H1 (cell line): ENCODE measurements around the gene GTPBP1. TPM values are rescaled to one million over a fixed set of nuclear protein-coding genes. Genes with fewer than 3 reads are reported as not detected.

Experiments
- CTCF ChIA-PET: fragments of 300-600 bp; sonication (Branson Sonifier 250); formaldehyde crosslinking; loops from one replicate; lab custom pipeline; 2021; ENCODE audit not compliant: partially characterized antibody; lab: Charles Lee
- POLR2A ChIA-PET: fragments of 300-600 bp; sonication (Branson Sonifier 250); formaldehyde crosslinking; loops from one replicate; lab custom pipeline; 2021; ENCODE audit warnings: inconsistent platforms; ENCODE audit not compliant: partially characterized antibody; lab: Charles Lee
- DNase-seq, 2 experiments: peaks; one replicate each; pipeline versions ENCODE4 v3.0.0 to v3.0.0-alpha.2; 2010 to 2022; ENCODE audit warnings: low spot score in 2 of 2, low read depth in 1 of 2, mixed read lengths in 1 of 2
- FAIRE-seq: peaks from 2 replicates; lab custom pipeline; 2011; peaks lifted over from hg19 to GRCh38; lab: Jason Lieb, UNC
- H2AFZ ChIP-seq: 2 replicates; pipeline ENCODE4 v1.8.1; 2012; ENCODE audit warnings: low read length, inconsistent platforms
- H2AK5ac ChIP-seq: 2 replicates; pipeline ENCODE4 v1.6.1; 2013; ENCODE audit warnings: low read depth, low read length
- H2BK120ac ChIP-seq: replicated peaks from 2 replicates; pipeline ENCODE3; 2013; ENCODE audit warnings: low read depth, low read length, inconsistent platforms
- H2BK12ac ChIP-seq: 2 replicates; pipeline ENCODE4 v1.6.1; 2013; ENCODE audit warnings: low read depth, low read length
- H2BK15ac ChIP-seq: 2 replicates; pipeline ENCODE4 v1.6.1; 2013; ENCODE audit warnings: low read length
- H2BK20ac ChIP-seq: 2 replicates; pipeline ENCODE4 v1.6.1; 2013; ENCODE audit warnings: low read length
- H2BK5ac ChIP-seq: 2 replicates; pipeline ENCODE4 v1.6.1; 2013; ENCODE audit warnings: low read depth, low read length
- H3K14ac ChIP-seq: 2 replicates; pipeline ENCODE4 v1.6.1; 2013; ENCODE audit warnings: inconsistent platforms; ENCODE audit not compliant: insufficient read length
- H3K18ac ChIP-seq: 2 replicates; pipeline ENCODE4 v1.6.1; 2013; ENCODE audit warnings: low read length; ENCODE audit errors: extremely low read depth
- H3K23ac ChIP-seq: 2 replicates; pipeline ENCODE4 v1.6.1; 2013; ENCODE audit warnings: inconsistent platforms; ENCODE audit not compliant: insufficient read length
- H3K23me2 ChIP-seq: 2 replicates; pipeline ENCODE4 v1.6.1; 2013; ENCODE audit warnings: low read depth, low read length
- H3K27ac ChIP-seq: 2 replicates; pipeline ENCODE4 v1.6.1; 2011; ENCODE audit warnings: low read depth, low read length, inconsistent platforms
- H3K27me3 ChIP-seq, 4 experiments: replicated peaks in 1 of 4; 1 replicate in 1 of 4; 2 replicates in 3 of 4; pipeline versions ENCODE4 v1.6.1 to v1.8.1; 2011 to 2013; ENCODE audit warnings: low read length in 3 of 4, mild to moderate bottlenecking in 3 of 4, inconsistent platforms in 2 of 4, mixed read lengths in 2 of 4, moderate library complexity in 1 of 4; ENCODE audit not compliant: control insufficient read depth in 3 of 4, insufficient read depth in 3 of 4; ENCODE audit errors: extremely low read depth in 1 of 4
- H3K36me3 ChIP-seq, 4 experiments: 2 replicates each; pipeline versions ENCODE4 v1.6.1 to v1.8.1; 2011 to 2013; ENCODE audit warnings: mild to moderate bottlenecking in 4 of 4, low read length in 3 of 4, moderate library complexity in 2 of 4, control low read depth in 1 of 4, inconsistent platforms in 1 of 4; ENCODE audit not compliant: insufficient read depth in 4 of 4, control insufficient read depth in 2 of 4
- H3K4ac ChIP-seq: replicated peaks from 2 replicates; pipeline ENCODE3; 2013; ENCODE audit warnings: low read length, low read depth, mixed read lengths, inconsistent platforms; ENCODE audit not compliant: insufficient read length
- H3K4me1 ChIP-seq, 4 experiments: replicated peaks in 1 of 4; 1 replicate in 1 of 4; 2 replicates in 3 of 4; pipeline versions ENCODE4 v1.6.1 to v1.8.1; 2011 to 2013; ENCODE audit warnings: low read length in 3 of 4, inconsistent platforms in 2 of 4, mixed read lengths in 1 of 4; ENCODE audit not compliant: insufficient read depth in 4 of 4, control insufficient read depth in 3 of 4
- H3K4me2 ChIP-seq, 2 experiments: 2 replicates each; pipeline versions ENCODE4 v1.6.1 to v1.8.1; 2011 to 2013; ENCODE audit warnings: low read depth in 2 of 2, low read length in 2 of 2, control low read depth in 1 of 2, inconsistent platforms in 1 of 2, mild to moderate bottlenecking in 1 of 2; ENCODE audit not compliant: insufficient read depth in 1 of 2
- H3K4me3 ChIP-seq, 4 experiments: fragments of 200-600, 300-600 bp in 1 of 4; sonication (generic), shearing (Covaris generic), sonication (Bioruptor Twin) in 1 of 4; 2 replicates each; pipeline versions ENCODE4 v1.5.1 to v1.8.1; 2011 to 2016; ENCODE audit warnings: low read length in 4 of 4, low read depth in 3 of 4, control low read depth in 2 of 4, inconsistent platforms in 2 of 4, mild to moderate bottlenecking in 2 of 4, mixed read lengths in 1 of 4, moderate library complexity in 1 of 4; ENCODE audit not compliant: insufficient read depth in 2 of 4; ENCODE audit errors: extremely low read depth in 1 of 4
- H3K56ac ChIP-seq: replicated peaks from 2 replicates; pipeline ENCODE3; 2013; ENCODE audit warnings: low read depth, mild to moderate bottlenecking, mixed read lengths, low read length, inconsistent platforms; ENCODE audit not compliant: insufficient read length
- H3K79me1 ChIP-seq: 2 replicates; pipeline ENCODE4 v1.6.1; 2013; ENCODE audit warnings: low read depth, low read length, control low read depth
- H3K79me2 ChIP-seq, 2 experiments: 2 replicates each; pipeline versions ENCODE4 v1.6.1 to v1.8.1; 2012 to 2013; ENCODE audit warnings: low read length in 2 of 2, mild to moderate bottlenecking in 2 of 2, inconsistent platforms in 1 of 2; ENCODE audit not compliant: insufficient read depth in 2 of 2, control insufficient read depth in 1 of 2
- H3K9ac ChIP-seq, 4 experiments: replicated peaks in 1 of 4; 1 replicate in 1 of 4; 2 replicates in 3 of 4; pipeline versions ENCODE4 v1.6.1 to v1.8.1; 2011 to 2013; ENCODE audit warnings: low read depth in 3 of 4, low read length in 3 of 4, control low read depth in 2 of 4, mild to moderate bottlenecking in 2 of 4, moderate library complexity in 2 of 4, inconsistent platforms in 1 of 4; ENCODE audit errors: extremely low read depth in 1 of 4
- H3K9me3 ChIP-seq, 2 experiments: 2 replicates each; pipeline versions ENCODE4 v1.6.1 to v1.8.1; 2012 to 2013; ENCODE audit warnings: mild to moderate bottlenecking in 2 of 2, moderate library complexity in 2 of 2, control low read depth in 1 of 2, inconsistent platforms in 1 of 2, low read depth in 1 of 2, low read length in 1 of 2, mixed read lengths in 1 of 2; ENCODE audit not compliant: insufficient read depth in 2 of 2
- H4K20me1 ChIP-seq, 2 experiments: replicated peaks in 1 of 2; 2 replicates each; pipeline versions ENCODE3 to v1.8.1; 2011 to 2013; ENCODE audit warnings: inconsistent platforms in 2 of 2, low read length in 2 of 2, mild to moderate bottlenecking in 1 of 2; ENCODE audit not compliant: insufficient read depth in 2 of 2, control insufficient read depth in 1 of 2
- H4K5ac ChIP-seq: 2 replicates; pipeline ENCODE4 v1.6.1; 2013; ENCODE audit warnings: low read length, low read depth, mixed read lengths, inconsistent platforms; ENCODE audit not compliant: insufficient read length
- H4K8ac ChIP-seq: 2 replicates; pipeline ENCODE4 v1.8.0; 2013; ENCODE audit warnings: mild to moderate bottlenecking, moderate library complexity, low read length, inconsistent platforms; ENCODE audit not compliant: insufficient read depth; ENCODE audit errors: extremely low read depth
- H4K91ac ChIP-seq: replicated peaks from 2 replicates; pipeline ENCODE3; 2013; ENCODE audit warnings: low read length, mixed read lengths, inconsistent platforms; ENCODE audit not compliant: insufficient read length
- ATF2 ChIP-seq: IDR thresholded peaks from 2 replicates; pipeline ENCODE4 v1.6.1; 2012; ENCODE audit warnings: low read length, inconsistent platforms
- CREB1 ChIP-seq: IDR thresholded peaks from 2 replicates; pipeline ENCODE4 v1.6.1; 2012; ENCODE audit warnings: inconsistent platforms
- GABPA ChIP-seq: IDR thresholded peaks from 2 replicates; pipeline ENCODE4 v1.6.1; 2011; ENCODE audit warnings: mild to moderate bottlenecking, low read length, moderate library complexity, borderline replicate concordance; ENCODE audit not compliant: insufficient read depth
- MAX ChIP-seq: IDR thresholded peaks from 2 replicates; pipeline ENCODE4 v1.6.1; 2012; ENCODE audit warnings: inconsistent platforms
- POLR2AphosphoS5 ChIP-seq: IDR thresholded peaks from 2 replicates; pipeline ENCODE4 v1.6.1; 2011; ENCODE audit warnings: low read depth, low read length
- SIN3A ChIP-seq, 2 experiments: IDR thresholded peaks in 1 of 2; conservative IDR thresholded peaks in 1 of 2; 2 replicates each; pipeline ENCODE4 v1.6.1; 2011 to 2012; ENCODE audit warnings: low read length in 2 of 2, improper control_type of control experiment in 1 of 2, low read depth in 1 of 2, mild to moderate bottlenecking in 1 of 2
- SIRT6 ChIP-seq: IDR thresholded peaks from one replicate; pipeline ENCODE4 v1.7.1; 2012; ENCODE audit warnings: low read length, inconsistent platforms
- SP4 ChIP-seq: IDR thresholded peaks from 2 replicates; pipeline ENCODE4 v1.6.1; 2012; ENCODE audit warnings: low read length, inconsistent platforms
- WGBS, 2 experiments: shearing (Covaris generic) in 1 of 2; methylation state at CpG; one replicate each; pipeline versions ENCODE4 v1.1.6 to v1.1.7; 2013 to 2015; ENCODE audit warnings: low lambda C conversion rate in 2 of 2, mixed read lengths in 2 of 2, inconsistent platforms in 1 of 2, low coverage in 1 of 2, missing lambda C conversion rate in 1 of 2; ENCODE audit not compliant: insufficient replicate concordance in 2 of 2, insufficient coverage in 1 of 2, insufficient read length in 1 of 2; ENCODE audit errors: extremely low coverage in 1 of 2, missing lambda C conversion rate in 1 of 2; 5-methylcytosine and 5-hydroxymethylcytosine counted together
- polyA plus RNA-seq, 7 experiments: library from polyadenylated mRNA; depleted of rRNA in 3 of 7; stranded (reverse) in 5 of 7; unstranded in 2 of 7; fragments of >200 nt in 5 of 7; fragments of 200-250 nt in 2 of 7; gene quantifications; 1 replicate in 5 of 7; 2 replicates in 1 of 7; 4 replicates in 1 of 7; pipeline versions ENCODE4 v1.2.1 to v1.2.3, GENCODE V29; 2011 to 2013; ENCODE audit warnings: missing spikeins in 2 of 7, mixed read lengths in 2 of 7
- total RNA-seq: library from RNA; stranded (reverse); fragmentation: NEBNext Ultra II Directional; extraction: Animal tissue kit (Norgen Biotek cat#: 25700); gene quantifications from 2 replicates; pipeline ENCODE4 v1.2.1, GENCODE V29; 2021

Gene GTPBP1
- total and polyA plus RNA-seq, 2 of the 8 experiments (the other 6 are each of a cell fraction or from before 2014, with no cell fraction given) = 53.1 to 91.8 TPM

GRCh38 chr22:38725900-38726655 is 20.3 kb downstream of the GTPBP1 start:
- 97% methylated on average over 17 of the region's 18 CpGs; no CpG with 5 or more reads in 1 of the 2 experiments for WGBS, 2 experiments
- Histone ChIP-seq H3K56ac (no peak overlapping the region), H3K36me3 (peaks cover 25 to 94% (median 79%) of the 10 kb centered on the region in 4 experiments), H4K5ac (no peak overlapping the region), H4K91ac (no peak overlapping the region), H3K23me2 (no peaks in the 10 kb centered on the region), H2BK15ac (no peak overlapping the region), H2BK5ac (no peak overlapping the region), H3K79me2 (no peaks in the 10 kb centered on the region), H2AK5ac (no peak overlapping the region), H3K27me3 (no peaks in the 10 kb centered on the region), H3K4ac (no peak overlapping the region), H2BK20ac (no peak overlapping the region), H3K23ac (no peak overlapping the region), H4K8ac (no peak overlapping the region), H2BK12ac (no peak overlapping the region), H3K18ac (no peak overlapping the region), H3K4me3 (no peak overlapping the region), H3K9me3 (no peaks in the 10 kb centered on the region), H2AFZ (no peak overlapping the region), H3K14ac (no peak overlapping the region), H3K4me2 (no peak overlapping the region), H2BK120ac (no peak overlapping the region), H3K79me1 (no peaks in the 10 kb centered on the region), H3K9ac (no peak overlapping the region), H3K4me1 (no peaks in the 10 kb centered on the region), H4K20me1 (peaks cover 7 to 16% of the 10 kb centered on the region in 2 experiments), H3K27ac (no peak overlapping the region)
- POLR2A ChIA-PET = interaction anchor here (1.2 to 2.2 kb wide), 4 partner anchors 11 to 136 kb away, joined by 3 to 9 read pairs (median 3); partner anchors contain the start of gene GTPBP1
- CTCF ChIA-PET = interaction anchor here (0.5 to 10.8 kb wide), 13 partner anchors 9 to 417 kb away, joined by 3 to 116 read pairs (median 8); partner anchors contain the start of gene GTPBP1
- FAIRE-seq (no peak), DNase-seq (no peak)
- TF ChIP-seq CREB1 (no peak), GABPA (no peak), MAX (no peak), ATF2 (no peak), SP4 (no peak), SIRT6 (no peak), SIN3A (conservative IDR thresholded peaks at IDR 0.05 in 1 of 2, IDR thresholded peaks at IDR 0.05 in 1 of 2; ENCODE audit: low read depth in 1 of 2, low read length in 2 of 2) (no peak), POLR2AphosphoS5 (no peak)
